Stimulated activated CD4-positive, alpha-beta T cell treated with anti-CD3 and anti-CD28 coated beads, TNF-alpha, amount 100 ng/mL, for 1 hour (primary cell): ENCODE measurements around the gene MON1B.

ENCODE experiments used
- DNase-seq, 3 donors: peaks; one replicate each; pipeline ENCODE4 v3.0.0-alpha.2; 2020; ENCODE audit warnings: low read depth in 3 of 3, low spot score in 1 of 3

MON1B gene

GRCh38 chr16:77195411-77195810, 4.4 kb downstream of the MON1B start:
- DNase-seq = no peak

- no peak for DNase-seq
Observed at GRCh38 chr16:77197747-77198146, 6.8 kb downstream of the MON1B start.

- DNase-seq = no peak
Observed at GRCh38 chr16:77199211-77199610, 8.2 kb downstream of the MON1B start, which contains the start of gene SYCE1L. TSS of gene SYCE1L (plus strand) at chr16:77199408. CDS start at chr16:77199452, 44 bp downstream.

GRCh38 chr16:77206533-77206932, 15.5 kb downstream of the MON1B start:
- no peak for DNase-seq

- DNase-seq = no peak
Observed at GRCh38 chr16:77207030-77207429, 16.0 kb downstream of the MON1B start.

- DNase-seq = no peak
Observed at GRCh38 chr16:77208382-77208781, 17.4 kb downstream of the MON1B start.

GRCh38 chr16:77211880-77212740, 21.1 kb downstream of the MON1B start:
- peak; percentile 15 to 56 (median 53) for DNase-seq

- DNase-seq = peak in 2 of 3 donors; percentile 39 to 70
Observed at GRCh38 chr16:77212741-77213541, 22.0 kb downstream of the MON1B start.

GRCh38 chr16:77213542-77214106, 22.6 kb downstream of the MON1B start:
- no peak for DNase-seq

GRCh38 chr16:77214411-77215138, 23.6 kb downstream of the MON1B start:
- no peak for DNase-seq

- no peak for DNase-seq
Observed at GRCh38 chr16:77219437-77219836, 28.4 kb downstream of the MON1B start.

- DNase-seq = no peak
Observed at GRCh38 chr16:77220427-77220826, 29.4 kb downstream of the MON1B start.

- no peak for DNase-seq
Observed at GRCh38 chr16:77221482-77221881, 30.5 kb downstream of the MON1B start.

- no peak for DNase-seq
Observed at GRCh38 chr16:77223184-77223583, 32.2 kb downstream of the MON1B start.

- no peak for DNase-seq
Observed at GRCh38 chr16:77225182-77225581, 34.2 kb downstream of the MON1B start.

- no peak for DNase-seq
Observed at GRCh38 chr16:77227745-77228144, 36.8 kb downstream of the MON1B start.

GRCh38 chr16:77231047-77231446, 40.1 kb downstream of the MON1B start:
- DNase-seq = no peak

GRCh38 chr16:77233799-77234519, 43.0 kb downstream of the MON1B start:
- no peak for DNase-seq

- DNase-seq = no peak
Observed at GRCh38 chr16:77234611-77235010, 43.6 kb downstream of the MON1B start.

- peak; percentile 62 to 85 (median 74) for DNase-seq
Observed at GRCh38 chr16:77236063-77236511, 45.1 kb downstream of the MON1B start.
